Left colon (tissue), 2 donors: ENCODE data around the gene SAA2. TPM values are rescaled to one million over a fixed set of nuclear protein-coding genes. Genes with fewer than 3 reads are reported as not detected.
"Not testable (repeated sequence)": the region's sequence is repeated elsewhere in the genome, so short reads cannot be mapped to it uniquely, and the experiment has no call there.

ENCODE experiments used
- ATAC-seq: fragments of 200-7000 bp; cut with Tn5 transposase; one replicate; pipeline ENCODE4 v1.9.1; 2020; ENCODE audit warnings: mild to moderate bottlenecking, moderate library complexity
- DNase-seq, 2 donors: peaks; one replicate each; pipeline ENCODE4 v3.0.0-alpha.2; 2020
- intact Hi-C, 2 donors: fragments of 100-400 bp; cut with DNase I in 1 of 2; cut with micrococcal nuclease in 1 of 2; formaldehyde crosslinking; loops; one replicate each; pipeline versions ENCODE4 v1.11.2 to v1.14.0; 2022; cut with DNase I, micrococcal nuclease
- total RNA-seq, 2 donors: library from RNA; stranded (reverse); fragmentation: NEBNext Ultra II Directional; extraction: Animal tissue kit (Norgen Biotek cat#: 25700); gene quantifications; one replicate each; pipeline ENCODE4 v1.2.1, GENCODE V29; 2021
- donor health status: DM: no; HTN: no; CAD: no.
- donor health status: DM: yes; HTN: yes; CAD: no.

Gene SAA2
- total RNA-seq, 2 donors from 2014 or later: 0.58 to 1.1 TPM

- DNase-seq: no peak
- intact Hi-C loops: no loop called here
- no peak for ATAC-seq
Observed at GRCh38 chr11:18209058-18209457, 39.4 kb downstream of the SAA2 start.

- intact Hi-C loops: no loop called here
- ATAC-seq (no peak), DNase-seq (no peak)
Observed at GRCh38 chr11:18204771-18205170, 43.7 kb downstream of the SAA2 start.

DNA sequence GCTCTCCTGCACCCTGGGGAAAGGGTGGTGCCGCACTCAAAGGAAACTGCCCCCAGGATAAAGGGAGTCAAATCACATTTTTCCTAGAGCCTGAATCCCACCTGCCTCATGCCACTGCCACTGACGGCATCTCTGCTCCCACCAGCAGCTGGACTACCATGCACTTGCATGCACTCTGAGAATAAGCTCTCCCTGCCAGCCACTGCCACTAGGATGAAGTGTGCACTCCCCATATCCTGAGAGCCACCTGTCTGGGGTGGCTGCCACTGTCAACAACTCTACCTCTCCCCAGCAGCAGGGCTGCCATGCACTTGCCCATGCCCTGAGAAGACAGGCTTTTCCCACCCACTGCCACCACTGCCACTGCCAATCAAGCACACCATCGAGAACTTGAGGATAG lies 44.2 kb downstream of the SAA2 start:
- intact Hi-C loops: no loop called here
- ATAC-seq: no peak

DNA sequence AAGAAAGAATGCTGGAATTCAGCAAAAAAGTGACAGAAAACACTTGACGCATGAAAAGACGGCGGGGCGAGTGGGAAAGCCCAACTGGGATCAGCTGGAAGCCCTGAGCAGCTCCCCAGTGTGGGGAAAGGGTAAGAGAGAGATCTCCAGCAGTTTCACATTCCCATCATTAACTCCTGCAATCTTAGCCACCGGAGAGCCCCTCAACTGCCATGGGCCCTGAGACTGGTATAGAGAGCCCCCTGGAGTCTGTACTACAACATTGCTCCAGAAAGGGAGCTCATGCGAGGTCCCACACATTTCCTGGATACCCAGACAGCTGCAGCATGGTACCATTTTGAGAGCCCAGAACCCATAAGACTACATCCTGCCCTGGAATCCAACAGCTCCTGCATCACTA lies 44.7 kb downstream of the SAA2 start:
- ATAC-seq (no peak), DNase-seq (no peak)
- intact Hi-C loops: no loop called here

More for the DNA sequence above, 44.2 kb downstream of the SAA2 start:
- DNase-seq: no peak

DNA sequence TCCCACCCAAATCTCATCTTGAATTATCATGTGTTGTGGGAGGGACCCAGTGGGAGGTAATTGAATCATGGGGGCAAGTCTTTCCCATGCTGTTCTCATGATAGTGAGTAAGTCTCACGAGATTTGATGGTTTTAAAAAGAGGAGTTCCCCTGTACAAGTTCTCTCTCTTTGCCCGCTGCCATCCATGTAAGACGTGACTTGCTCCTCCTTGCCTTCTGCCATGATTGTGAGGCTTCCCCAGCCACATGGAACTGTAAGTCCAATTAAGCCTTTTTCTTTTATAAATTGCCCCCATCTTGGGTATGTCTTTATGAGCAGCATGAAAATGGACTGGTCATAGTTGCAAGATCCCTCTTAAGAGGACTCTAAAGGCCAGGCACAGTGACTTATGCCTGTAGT lies 50.7 kb downstream of the SAA2 start:
- intact Hi-C loops, ATAC-seq, DNase-seq: not testable (repeated sequence)

DNA sequence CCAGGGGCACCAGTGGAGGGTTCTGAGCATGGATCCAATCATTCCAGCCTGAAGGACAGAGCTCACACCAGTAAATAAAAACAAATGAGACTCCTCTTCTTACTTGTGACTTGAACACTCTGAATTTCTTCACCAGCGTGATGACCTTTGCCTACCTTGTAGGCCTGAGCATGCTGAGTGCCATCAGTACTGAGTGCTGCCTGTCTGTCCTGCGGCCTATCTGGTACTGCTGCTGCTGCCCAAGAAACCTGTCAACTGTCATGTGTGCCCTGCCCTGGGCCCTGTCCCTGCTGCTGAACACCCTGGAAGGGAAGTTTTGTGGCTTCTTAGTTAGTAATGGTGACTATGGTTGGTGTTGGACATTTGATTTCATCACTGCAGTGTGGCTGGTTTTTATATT lies 51.9 kb downstream of the SAA2 start:
- ATAC-seq: no peak
- intact Hi-C loops: no loop called here
- no peak for DNase-seq

Other genes starting within 250 kb of the SAA2 start
- gene SERGEF, start 235.6 kb downstream of the SAA2 start, total RNA-seq: 10 to 100 TPM; 28.6 to 30.6 TPM
- 10 to 100 TPM; 13.9 to 14.6 TPM for gene TPH1, start 202.4 kb downstream of the SAA2 start, total RNA-seq
- gene SAAL1, start 142.6 kb downstream of the SAA2 start, total RNA-seq: 10 to 100 TPM; 10.3 to 10.6 TPM
- not detected for gene MRGPRX3, start 116.1 kb downstream of the SAA2 start, total RNA-seq
- gene MRGPRX4, start 75.8 kb downstream of the SAA2 start, total RNA-seq: not detected
- gene SAA4, start 11.9 kb downstream of the SAA2 start, total RNA-seq: not detected
- 10 to 100 TPM in 1 of 2 donors, 1 to 10 TPM in 1; 3.1 to 11.3 TPM for gene SAA1, start 17.6 kb upstream of the SAA2 start, total RNA-seq
- gene HPS5, start 73.5 kb upstream of the SAA2 start, total RNA-seq: 10 to 100 TPM in 1 of 2 donors, 1 to 10 TPM in 1; 8.4 to 12.9 TPM
- gene GTF2H1, start 73.9 kb upstream of the SAA2 start, total RNA-seq: 10 to 100 TPM; 29.3 to 30.0 TPM
- gene LDHA, start 145.9 kb upstream of the SAA2 start, total RNA-seq: 100 to 1,000 TPM; 513 to 576 TPM
- 1 to 10 TPM in 1 of 2 donors, not detected in 1; 1.9 TPM for gene LDHC, start 163.7 kb upstream of the SAA2 start, total RNA-seq
- not detected for gene LDHAL6A, start 207.2 kb upstream of the SAA2 start, total RNA-seq